ENCODE results near the gene ARHGAP15.

The ARHGAP15 gene

DNA sequence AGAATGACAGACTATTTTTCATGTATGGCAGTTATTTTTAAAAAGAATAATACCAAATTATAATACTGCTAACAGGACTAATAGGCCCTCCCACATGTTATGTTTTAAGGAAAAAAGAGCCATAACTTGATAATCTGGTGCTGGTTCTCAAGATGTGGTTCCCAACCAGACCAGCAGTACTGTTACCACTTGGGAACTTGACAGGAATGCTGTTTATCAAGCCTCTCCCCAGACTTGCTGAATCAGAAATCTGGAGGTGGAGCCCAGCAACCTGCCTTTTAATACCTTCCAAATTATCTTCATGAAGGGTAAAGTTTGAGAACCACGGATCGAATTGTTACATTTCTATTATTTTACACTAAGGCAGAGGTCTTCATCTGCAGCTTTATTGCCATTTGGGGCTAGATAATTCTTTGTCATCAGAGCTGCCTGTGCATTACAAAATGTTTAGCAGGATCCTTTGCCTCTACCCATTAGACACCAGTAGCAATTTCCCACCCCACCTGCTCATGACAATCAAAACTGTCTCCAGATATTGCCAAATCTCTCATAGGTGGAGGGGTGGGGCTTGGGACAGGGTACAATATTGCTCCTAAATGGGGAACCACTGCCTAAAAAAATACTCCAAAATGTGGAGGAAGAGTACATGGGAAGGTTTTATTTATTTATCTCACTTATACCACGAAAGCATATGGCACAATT, 629.6 kb downstream of the ARHGAP15 start:
- Histone ChIP-seq H3K36me3 (ENCODE audit: low read length) (no peaks in the 10 kb centered on the region), H2AFZ (ENCODE audit: low read depth, low read length, severe bottlenecking) (no peak overlapping the region), H3K9me3 (ENCODE audit: insufficient read depth, low read length) (no peaks in the 10 kb centered on the region), H3K4me3 (ENCODE audit: insufficient read depth, low read length, poor library complexity, severe bottlenecking) (no peak overlapping the region), H3K4me2 (ENCODE audit: low read depth, low read length, poor library complexity, severe bottlenecking) (no peak overlapping the region), H3K9me2 (replicated peaks; ENCODE audit: insufficient read depth, low read length) (no peaks in the 10 kb centered on the region), H3K27ac (ENCODE audit: low read depth, low read length) (no peak overlapping the region), H3K9ac (ENCODE audit: low read length) (no peak overlapping the region), H3K27me3 (ENCODE audit: low read length) (no peaks in the 10 kb centered on the region), H3K79me2 (ENCODE audit: insufficient read depth, low read length) (no peaks in the 10 kb centered on the region), H3F3A (ENCODE audit: insufficient read depth) (no peaks in the 10 kb centered on the region), H4K20me1 (ENCODE audit: low read depth, low read length) (no peaks in the 10 kb centered on the region)
- no peak for TF ChIP-seq EZH2phosphoT487 (conservative IDR thresholded peaks at IDR 0.05; ENCODE audit: low read length)
- TF ChIP-seq, protein P1, sequence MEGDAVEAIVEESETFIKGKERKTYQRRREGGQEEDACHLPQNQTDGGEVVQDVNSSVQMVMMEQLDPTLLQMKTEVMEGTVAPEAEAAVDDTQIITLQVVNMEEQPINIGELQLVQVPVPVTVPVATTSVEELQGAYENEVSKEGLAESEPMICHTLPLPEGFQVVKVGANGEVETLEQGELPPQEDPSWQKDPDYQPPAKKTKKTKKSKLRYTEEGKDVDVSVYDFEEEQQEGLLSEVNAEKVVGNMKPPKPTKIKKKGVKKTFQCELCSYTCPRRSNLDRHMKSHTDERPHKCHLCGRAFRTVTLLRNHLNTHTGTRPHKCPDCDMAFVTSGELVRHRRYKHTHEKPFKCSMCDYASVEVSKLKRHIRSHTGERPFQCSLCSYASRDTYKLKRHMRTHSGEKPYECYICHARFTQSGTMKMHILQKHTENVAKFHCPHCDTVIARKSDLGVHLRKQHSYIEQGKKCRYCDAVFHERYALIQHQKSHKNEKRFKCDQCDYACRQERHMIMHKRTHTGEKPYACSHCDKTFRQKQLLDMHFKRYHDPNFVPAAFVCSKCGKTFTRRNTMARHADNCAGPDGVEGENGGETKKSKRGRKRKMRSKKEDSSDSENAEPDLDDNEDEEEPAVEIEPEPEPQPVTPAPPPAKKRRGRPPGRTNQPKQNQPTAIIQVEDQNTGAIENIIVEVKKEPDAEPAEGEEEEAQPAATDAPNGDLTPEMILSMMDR (IDR thresholded peaks at IDR 0.05; ENCODE audit: insufficient read depth, low read length, poor library complexity, severe bottlenecking): no peak

DNA sequence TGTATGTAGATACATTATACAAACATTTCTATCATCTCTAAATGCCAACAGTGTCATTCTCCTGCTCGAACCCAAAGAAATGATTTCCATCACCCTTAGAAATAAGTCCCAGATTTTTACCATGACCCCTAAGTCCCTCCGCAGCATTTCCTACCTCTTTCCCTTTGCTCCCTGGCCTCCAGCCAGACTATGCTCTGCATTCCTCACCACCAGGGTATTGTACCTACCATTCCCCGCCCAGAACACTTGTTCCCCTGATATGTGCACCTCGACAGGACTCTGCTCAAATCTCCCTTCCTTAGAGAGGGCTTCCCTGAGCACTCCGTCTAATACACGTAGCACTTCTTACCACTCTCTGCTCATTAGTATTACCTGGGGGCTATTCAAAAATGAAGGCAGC, 630.2 kb downstream of the ARHGAP15 start:
- no peak overlapping the region for H3K4me2 ChIP-seq (ENCODE audit: low read depth, low read length, poor library complexity, severe bottlenecking)
- H3K79me2 ChIP-seq (ENCODE audit: insufficient read depth, low read length): no peaks in the 10 kb centered on the region
- H3K27me3 ChIP-seq (ENCODE audit: low read length): no peaks in the 10 kb centered on the region
- no peak overlapping the region for H3K9ac ChIP-seq (ENCODE audit: low read length)
- H4K20me1 ChIP-seq (ENCODE audit: low read depth, low read length): no peaks in the 10 kb centered on the region
- H3K27ac ChIP-seq (ENCODE audit: low read depth, low read length): no peak overlapping the region
- no peaks in the 10 kb centered on the region for H3K9me3 ChIP-seq (ENCODE audit: insufficient read depth, low read length)
- TF ChIP-seq, protein P1 (IDR thresholded peaks at IDR 0.05; ENCODE audit: insufficient read depth, low read length, poor library complexity, severe bottlenecking): no peak
- TF ChIP-seq EZH2phosphoT487 (conservative IDR thresholded peaks at IDR 0.05; ENCODE audit: low read length): no peak
- no peaks in the 10 kb centered on the region for H3F3A ChIP-seq (ENCODE audit: insufficient read depth)
- H3K9me2 ChIP-seq (replicated peaks; ENCODE audit: insufficient read depth, low read length): no peaks in the 10 kb centered on the region
- H3K36me3 ChIP-seq (ENCODE audit: low read length): no peaks in the 10 kb centered on the region
- no peak overlapping the region for H2AFZ ChIP-seq (ENCODE audit: low read depth, low read length, severe bottlenecking)
- no peak overlapping the region for H3K4me3 ChIP-seq (ENCODE audit: insufficient read depth, low read length, poor library complexity, severe bottlenecking)

- no peaks in the 10 kb centered on the region for H3K9me2 ChIP-seq (replicated peaks; ENCODE audit: insufficient read depth, low read length)
- no peak overlapping the region for H2AFZ ChIP-seq (ENCODE audit: low read depth, low read length, severe bottlenecking)
- no peaks in the 10 kb centered on the region for H3F3A ChIP-seq (ENCODE audit: insufficient read depth)
- no peaks in the 10 kb centered on the region for H3K27me3 ChIP-seq (ENCODE audit: low read length)
- TF ChIP-seq, protein P1 (IDR thresholded peaks at IDR 0.05; ENCODE audit: insufficient read depth, low read length, poor library complexity, severe bottlenecking): no peak
- TF ChIP-seq EZH2phosphoT487 (conservative IDR thresholded peaks at IDR 0.05; ENCODE audit: low read length): no peak
- no peaks in the 10 kb centered on the region for H4K20me1 ChIP-seq (ENCODE audit: low read depth, low read length)
- no peak overlapping the region for H3K4me2 ChIP-seq (ENCODE audit: low read depth, low read length, poor library complexity, severe bottlenecking)
- H3K79me2 ChIP-seq (ENCODE audit: insufficient read depth, low read length): no peaks in the 10 kb centered on the region
- H3K4me3 ChIP-seq (ENCODE audit: insufficient read depth, low read length, poor library complexity, severe bottlenecking): no peak overlapping the region
- no peaks in the 10 kb centered on the region for H3K36me3 ChIP-seq (ENCODE audit: low read length)
- no peak overlapping the region for H3K27ac ChIP-seq (ENCODE audit: low read depth, low read length)
- H3K9me3 ChIP-seq (ENCODE audit: insufficient read depth, low read length): no peaks in the 10 kb centered on the region
- H3K9ac ChIP-seq (ENCODE audit: low read length): no peak overlapping the region
Measured at GRCh38 chr2:143762176-143762928, 633.1 kb downstream of the ARHGAP15 start.

Data from SU-DHL-6 (cell line).